Esophagus squamous epithelium (tissue), 5 donors: Measurements from ENCODE around the gene MYO16. TPM values are rescaled to one million over a fixed set of nuclear protein-coding genes. Genes with fewer than 3 reads are reported as not detected.

ENCODE experiments used
- DNase-seq: peaks from one replicate; lab custom pipeline; 2025; lab: John Stamatoyannopoulos, UW
- H3K27ac ChIP-seq, 4 donors: fragments of 200-600 bp; sonication (generic); one replicate each; pipeline ENCODE4 v1.5.1; 2016 to 2019; ENCODE audit warnings: mild to moderate bottlenecking in 1 of 4
- H3K27me3 ChIP-seq, 4 donors: fragments of 200-600 bp; sonication (generic); 1 replicate in 3 of 4; 2 replicates in 1 of 4; pipeline versions ENCODE4 v1.5.1 to v1.6.0; 2017 to 2021; ENCODE audit warnings: antibody characterized with exemption in 1 of 4
- H3K36me3 ChIP-seq, 3 donors: fragments of 200-600 bp; sonication (generic); one replicate each; pipeline ENCODE4 v1.5.1; 2016 to 2019
- H3K4me1 ChIP-seq, 3 donors: fragments of 200-600 bp; sonication (generic); one replicate each; pipeline ENCODE4 v1.5.1; 2017 to 2019
- H3K4me3 ChIP-seq, 4 donors: fragments of 200-600 bp; sonication (generic); 1 replicate in 3 of 4; 2 replicates in 1 of 4; pipeline ENCODE4 v1.5.1; 2016 to 2019; ENCODE audit warnings: mild to moderate bottlenecking in 2 of 4, moderate library complexity in 1 of 4
- H3K9me3 ChIP-seq, 3 donors: fragments of 200-600 bp; sonication (generic); one replicate each; pipeline ENCODE4 v1.5.1; 2016 to 2019
- POLR2A ChIP-seq, 4 donors: fragments of 450-650 bp; IDR thresholded peaks; one replicate each; pipeline ENCODE4 v1.6.1; 2017; ENCODE audit warnings: antibody characterized with exemption in 4 of 4, mild to moderate bottlenecking in 4 of 4, moderate library complexity in 3 of 4
- WGBS, 2 donors: methylation state at CpG; one replicate each; pipeline ENCODE4 v1.1.5; 2018; 5-methylcytosine and 5-hydroxymethylcytosine counted together
- intact Hi-C: fragments of 100-400 bp; cut with DNase I; formaldehyde crosslinking; loops from one replicate; pipeline ENCODE4 v1.15.0; 2022
- total RNA-seq, 4 donors: library from RNA; depleted of rRNA; stranded (reverse); fragments of >200 nt; gene quantifications; one replicate each; pipeline ENCODE4 v1.1.0, GENCODE V29; 2016
- TF ChIP-seq, protein P1 (sequence below), 6 experiments: fragments of 450-650 bp in 4 of 6; fragments of 200-600 bp in 2 of 6; sonication (generic) in 2 of 6; IDR thresholded peaks; one replicate each; pipeline ENCODE4 v1.5.1; 2016 to 2019; ENCODE audit warnings: antibody characterized with exemption in 6 of 6, mild to moderate bottlenecking in 4 of 6, moderate library complexity in 4 of 6
- donor health status: DM: yes; HTN: yes; CAD: no.

The MYO16 gene
- total RNA-seq, 4 donors from 2014 or later: 0.09 to 2.1 TPM; not detected in 2

- TF ChIP-seq, protein P1, sequence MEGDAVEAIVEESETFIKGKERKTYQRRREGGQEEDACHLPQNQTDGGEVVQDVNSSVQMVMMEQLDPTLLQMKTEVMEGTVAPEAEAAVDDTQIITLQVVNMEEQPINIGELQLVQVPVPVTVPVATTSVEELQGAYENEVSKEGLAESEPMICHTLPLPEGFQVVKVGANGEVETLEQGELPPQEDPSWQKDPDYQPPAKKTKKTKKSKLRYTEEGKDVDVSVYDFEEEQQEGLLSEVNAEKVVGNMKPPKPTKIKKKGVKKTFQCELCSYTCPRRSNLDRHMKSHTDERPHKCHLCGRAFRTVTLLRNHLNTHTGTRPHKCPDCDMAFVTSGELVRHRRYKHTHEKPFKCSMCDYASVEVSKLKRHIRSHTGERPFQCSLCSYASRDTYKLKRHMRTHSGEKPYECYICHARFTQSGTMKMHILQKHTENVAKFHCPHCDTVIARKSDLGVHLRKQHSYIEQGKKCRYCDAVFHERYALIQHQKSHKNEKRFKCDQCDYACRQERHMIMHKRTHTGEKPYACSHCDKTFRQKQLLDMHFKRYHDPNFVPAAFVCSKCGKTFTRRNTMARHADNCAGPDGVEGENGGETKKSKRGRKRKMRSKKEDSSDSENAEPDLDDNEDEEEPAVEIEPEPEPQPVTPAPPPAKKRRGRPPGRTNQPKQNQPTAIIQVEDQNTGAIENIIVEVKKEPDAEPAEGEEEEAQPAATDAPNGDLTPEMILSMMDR (IDR thresholded peaks at IDR 0.05): no peak
- no peak for TF ChIP-seq POLR2A (IDR thresholded peaks at IDR 0.05)
- Histone ChIP-seq H3K4me1 (no peaks in the 10 kb centered on the region), H3K27ac (no peak overlapping the region), H3K27me3 (no peaks in the 10 kb centered on the region), H3K36me3 (no peaks in the 10 kb centered on the region), H3K4me3 (no peak overlapping the region), H3K9me3 (no peaks in the 10 kb centered on the region)
- WGBS, 2 donors: 86 to 91% methylated on average over 7 of the region's 7 CpGs
- no peak for DNase-seq
- intact Hi-C loops: no loop called here
Measured at GRCh38 chr13:109033090-109033489, 403.7 kb downstream of the MYO16 start.

- no peak overlapping the region for H3K4me3 ChIP-seq
- TF ChIP-seq POLR2A (IDR thresholded peaks at IDR 0.05): no peak
- TF ChIP-seq, protein P1 (IDR thresholded peaks at IDR 0.05): no peak
- intact Hi-C loops: no loop called here
- no peaks in the 10 kb centered on the region for H3K9me3 ChIP-seq
- no peaks in the 10 kb centered on the region for H3K27me3 ChIP-seq
- no peak for DNase-seq
- no peak overlapping the region for H3K27ac ChIP-seq
- H3K36me3 ChIP-seq: no peaks in the 10 kb centered on the region
- 72 to 73% methylated on average over 7 of the region's 7 CpGs for WGBS, 2 donors
- no peaks in the 10 kb centered on the region for H3K4me1 ChIP-seq
Measured at GRCh38 chr13:109036078-109036780, 406.8 kb downstream of the MYO16 start.

DNA sequence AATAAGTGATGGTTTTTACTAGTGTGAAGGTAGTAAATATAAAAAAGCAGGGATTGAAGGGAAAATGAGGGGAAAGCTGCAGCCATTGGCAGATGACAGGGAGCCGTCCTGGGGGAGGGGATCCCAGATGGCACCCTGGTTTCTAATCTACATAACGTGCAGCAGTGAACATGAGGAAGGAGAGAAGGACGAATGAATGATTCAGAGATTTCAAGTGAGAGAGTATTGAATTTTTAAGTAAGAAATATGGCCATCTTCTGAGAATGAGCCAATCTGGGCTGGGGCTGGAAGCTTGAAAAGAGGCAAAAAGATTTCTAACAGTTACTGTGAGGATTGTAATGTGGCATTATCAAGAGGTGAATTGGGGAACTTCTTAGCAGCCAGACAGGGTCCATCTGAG, 414.2 kb downstream of the MYO16 start:
- 79 to 84% methylated on average over 3 of the region's 3 CpGs for WGBS, 2 donors
- Histone ChIP-seq H3K27ac (no peak overlapping the region), H3K4me3 (no peak overlapping the region), H3K36me3 (no peaks in the 10 kb centered on the region), H3K4me1 (no peaks in the 10 kb centered on the region), H3K9me3 (no peaks in the 10 kb centered on the region), H3K27me3 (no peaks in the 10 kb centered on the region)
- intact Hi-C loops: no loop called here
- no peak for DNase-seq
- no peak for TF ChIP-seq POLR2A (IDR thresholded peaks at IDR 0.05)
- TF ChIP-seq, protein P1 (IDR thresholded peaks at IDR 0.05): no peak

- H3K4me3 ChIP-seq: no peak overlapping the region
- H3K27me3 ChIP-seq: no peaks in the 10 kb centered on the region
- no peak for DNase-seq
- no peaks in the 10 kb centered on the region for H3K9me3 ChIP-seq
- no peaks in the 10 kb centered on the region for H3K36me3 ChIP-seq
- intact Hi-C loops: no loop called here
- TF ChIP-seq, protein P1 (IDR thresholded peaks at IDR 0.05): no peak
- TF ChIP-seq POLR2A (IDR thresholded peaks at IDR 0.05): no peak
- no peak overlapping the region for H3K27ac ChIP-seq
- H3K4me1 ChIP-seq: no peaks in the 10 kb centered on the region
Measured at GRCh38 chr13:109055850-109056249, 426.4 kb downstream of the MYO16 start.

GRCh38 chr13:109058087-109058486, 428.7 kb downstream of the MYO16 start:
- Histone ChIP-seq H3K4me3 (no peak overlapping the region), H3K9me3 (no peaks in the 10 kb centered on the region), H3K27me3 (no peaks in the 10 kb centered on the region), H3K36me3 (no peaks in the 10 kb centered on the region), H3K27ac (no peak overlapping the region), H3K4me1 (no peaks in the 10 kb centered on the region)
- DNase-seq: no peak
- intact Hi-C loops: no loop called here
- WGBS, 2 donors: 72 to 82% methylated on average over 4 to 5 of the region's 5 CpGs
- TF ChIP-seq, protein P1 (IDR thresholded peaks at IDR 0.05): no peak
- TF ChIP-seq POLR2A (IDR thresholded peaks at IDR 0.05): no peak
